ENCODE results near the gene CCDC110.

- TF ChIP-seq CTCF (IDR thresholded peaks at IDR 0.05; ENCODE audit: low read length) (no peak), EZH2 (optimal IDR thresholded peaks at IDR 0.05; ENCODE audit: low read depth, low read length) (no peak)
These were observed 9.9 kb upstream of the CCDC110 start for GRCh38 chr4:185481401-185481800.
